ENCODE results near the gene NCBP2L.

The NCBP2L gene

DNA sequence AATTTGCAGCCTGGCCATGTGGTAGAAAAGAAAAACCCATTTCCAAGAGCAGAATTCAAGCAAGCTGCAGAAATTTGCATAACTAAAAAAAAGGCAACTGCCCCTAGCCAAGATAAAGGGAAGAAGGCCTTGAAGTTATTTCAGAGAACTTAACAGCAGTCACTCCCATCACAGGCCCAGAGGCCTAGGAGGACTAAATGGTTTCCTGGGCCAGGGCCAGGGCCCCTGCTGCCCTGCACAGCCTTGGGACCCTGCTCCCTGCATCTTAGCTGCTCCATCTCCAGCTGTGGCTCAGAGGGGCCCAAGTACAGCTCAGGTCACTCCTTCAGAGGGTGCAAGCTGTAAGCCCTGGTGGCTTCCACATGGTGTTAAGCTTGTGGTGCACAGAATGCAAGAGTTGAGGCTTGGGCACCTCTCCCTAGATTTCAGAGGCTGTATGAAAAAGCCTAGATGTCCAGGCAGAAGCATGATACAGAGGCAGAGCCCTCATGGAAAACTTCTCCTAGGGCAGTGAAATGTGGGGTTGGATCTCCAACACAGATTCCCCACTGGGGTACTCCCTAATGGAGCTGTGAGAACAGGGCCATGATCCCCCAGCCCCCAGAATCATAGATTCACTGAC, 41.5 kb downstream of the NCBP2L start:
- DNase-seq, result no peak

DNA sequence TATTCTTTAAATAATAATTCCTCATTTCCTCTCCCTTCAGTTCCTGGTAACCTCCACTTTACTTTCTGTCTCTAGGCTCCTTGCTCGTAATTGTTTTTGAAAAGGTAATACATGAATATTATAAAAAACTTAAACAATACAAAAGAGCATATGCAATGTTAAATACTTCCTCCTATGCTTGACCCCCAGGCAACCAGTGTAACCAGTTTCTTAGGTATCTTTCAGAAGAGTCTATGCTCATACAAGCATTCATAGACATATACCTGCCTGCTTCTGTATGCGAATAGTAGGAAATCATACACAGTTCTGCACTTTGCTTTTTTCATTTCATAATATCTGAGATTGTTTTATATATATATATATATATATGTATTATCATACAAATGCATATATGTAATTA, 45.5 kb downstream of the NCBP2L start:
- no peak for DNase-seq

DNA sequence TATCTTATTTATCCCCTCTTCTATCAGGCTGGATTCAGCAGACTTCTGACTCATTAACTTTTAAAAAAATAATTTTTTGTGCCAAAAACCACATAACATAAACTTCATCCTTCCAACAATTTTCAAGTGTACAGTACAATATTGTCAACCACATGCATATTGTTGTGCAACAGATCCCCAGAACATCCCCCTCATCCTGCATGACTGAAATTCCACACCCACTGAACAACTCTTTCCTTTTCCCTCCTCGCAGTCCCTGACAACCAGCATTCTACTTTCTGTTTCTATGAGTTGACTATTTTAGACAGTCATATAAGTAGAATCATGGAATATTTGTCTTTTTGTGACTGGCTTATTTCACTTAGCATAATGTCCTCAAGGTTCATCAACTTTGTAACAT, 45.9 kb downstream of the NCBP2L start:
- DNase-seq, result no peak

DNA sequence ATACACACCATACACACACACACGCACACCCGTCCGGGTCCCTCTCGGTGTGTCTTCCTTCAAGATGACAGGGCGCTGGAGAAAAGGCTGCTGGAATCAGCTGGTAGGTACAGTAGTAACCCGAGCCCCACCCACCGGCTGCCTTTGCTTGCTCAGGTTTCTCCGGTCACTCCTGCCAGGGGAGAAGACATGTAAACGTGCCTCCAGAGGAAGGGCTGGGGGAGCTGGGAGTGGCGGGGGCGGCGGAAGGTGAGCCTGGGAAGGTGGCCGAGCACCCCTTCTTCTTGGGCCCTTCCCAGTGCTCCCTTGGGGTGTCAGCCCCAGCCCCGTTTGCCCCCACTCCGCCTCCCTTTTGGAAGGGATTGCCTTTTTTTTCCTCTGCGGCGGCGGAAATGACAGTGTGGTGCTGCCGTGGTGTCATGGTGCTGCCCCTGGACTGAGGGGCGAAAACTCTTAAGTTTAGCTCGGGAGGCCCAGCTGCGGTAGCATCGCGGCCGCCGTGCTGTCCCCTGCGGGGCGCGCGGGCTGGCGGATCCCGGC, 48.2 kb downstream of the NCBP2L start, which contains the start of gene MID2:
TSS of gene MID2 (plus strand) at position 169 of the 540 bp plus-strand sequence. CDS start 561 bp downstream, outside the sequence.
- peak; percentile 20 for DNase-seq

DNA sequence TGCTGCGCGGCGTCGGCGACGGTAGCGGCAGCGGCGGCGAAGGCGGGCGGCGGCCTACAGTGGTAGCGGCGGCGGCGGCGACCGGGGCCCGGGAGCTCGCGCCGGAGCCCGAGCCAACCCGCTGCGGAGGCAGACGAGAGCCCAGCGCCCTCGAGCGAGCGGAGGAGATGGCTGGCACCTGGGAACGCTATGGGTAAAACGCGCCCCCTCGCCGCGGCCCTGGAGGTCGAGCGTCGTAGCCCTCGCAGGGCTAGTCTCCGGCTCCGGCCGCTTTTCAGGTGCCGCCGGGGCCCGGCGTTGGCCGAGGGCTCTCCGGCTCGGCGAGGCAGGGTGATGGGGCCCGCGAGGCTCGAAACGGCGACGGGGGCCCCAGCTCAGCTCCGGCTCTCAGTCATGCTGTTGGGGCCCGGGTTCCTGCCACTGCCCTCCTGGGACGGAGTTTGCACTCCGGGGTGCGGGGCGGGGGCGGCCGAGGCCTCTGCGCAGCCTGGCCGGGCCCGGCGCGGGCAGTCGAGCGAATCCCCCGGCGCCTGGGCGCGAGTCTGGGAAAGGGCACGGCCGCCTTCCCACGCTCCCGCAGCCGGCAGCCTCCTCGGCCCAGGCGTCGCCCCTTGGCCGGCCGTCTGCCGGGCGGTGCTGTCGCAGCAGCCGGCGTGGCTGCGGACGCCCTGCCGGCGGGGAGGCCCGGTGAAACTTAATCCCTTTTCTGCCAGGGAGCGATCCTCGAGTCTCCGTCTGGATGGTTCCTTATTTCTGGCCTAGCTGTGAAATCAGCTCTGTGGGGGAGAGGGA, 48.9 kb downstream of the NCBP2L start:
- peak; percentile 13 for DNase-seq

DNA sequence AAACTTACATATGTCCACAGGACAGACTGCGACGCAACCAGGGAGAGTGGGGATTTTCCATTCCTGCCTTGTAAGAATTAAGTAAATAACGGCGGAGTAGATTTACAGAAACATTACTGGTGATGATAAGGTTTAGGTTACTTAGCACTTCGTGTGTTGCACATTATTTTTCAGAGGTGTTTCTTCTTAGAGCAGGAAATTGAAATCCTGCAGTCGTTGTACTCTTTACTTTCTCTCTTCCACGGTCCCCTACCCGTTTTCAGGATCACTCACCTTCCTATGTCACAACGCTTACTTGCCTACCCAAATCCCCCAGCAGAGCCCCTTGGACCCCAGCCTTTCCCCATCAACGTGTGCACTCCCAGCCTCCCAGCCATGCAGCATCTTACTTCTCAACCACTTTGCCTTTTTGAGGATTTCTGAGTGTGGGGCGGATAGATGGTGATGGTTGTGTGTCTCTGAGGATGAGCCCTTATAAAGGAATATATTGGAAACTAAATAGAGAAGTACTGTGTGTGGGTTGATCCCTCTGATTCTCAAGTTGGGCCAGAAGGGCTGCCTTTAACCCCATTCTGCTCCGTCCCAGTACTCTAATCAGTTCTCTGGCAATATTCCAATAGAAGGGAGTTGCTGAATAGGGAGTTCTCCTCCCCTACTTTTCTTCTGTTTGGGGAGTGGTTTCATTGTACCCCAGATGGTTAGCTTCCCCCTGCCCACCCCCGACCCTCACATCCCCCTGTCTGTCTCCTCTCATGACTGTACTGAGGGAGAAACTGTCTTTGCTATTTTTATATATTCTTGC, 49.7 kb downstream of the NCBP2L start:
- no peak for DNase-seq

DNA sequence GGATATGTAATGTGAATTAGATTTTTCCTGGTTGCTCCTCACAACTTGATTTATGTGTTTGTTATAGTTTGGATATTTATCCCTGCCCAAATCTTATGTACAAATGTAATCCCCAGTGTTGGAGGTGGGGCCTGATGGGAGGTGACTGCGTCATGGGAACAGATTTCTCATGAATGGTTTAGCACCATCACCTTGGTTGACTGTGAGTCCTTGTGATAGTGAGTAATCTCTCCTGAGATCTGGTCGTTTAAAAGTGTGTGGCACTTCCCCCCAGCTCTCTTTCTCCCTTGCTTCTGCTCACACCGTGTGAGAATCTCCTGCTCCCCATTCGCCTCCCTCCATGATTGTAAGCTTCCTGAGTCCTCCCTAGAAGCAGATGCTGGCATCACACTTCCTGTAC, 50.3 kb downstream of the NCBP2L start:
- no peak for DNase-seq

DNA sequence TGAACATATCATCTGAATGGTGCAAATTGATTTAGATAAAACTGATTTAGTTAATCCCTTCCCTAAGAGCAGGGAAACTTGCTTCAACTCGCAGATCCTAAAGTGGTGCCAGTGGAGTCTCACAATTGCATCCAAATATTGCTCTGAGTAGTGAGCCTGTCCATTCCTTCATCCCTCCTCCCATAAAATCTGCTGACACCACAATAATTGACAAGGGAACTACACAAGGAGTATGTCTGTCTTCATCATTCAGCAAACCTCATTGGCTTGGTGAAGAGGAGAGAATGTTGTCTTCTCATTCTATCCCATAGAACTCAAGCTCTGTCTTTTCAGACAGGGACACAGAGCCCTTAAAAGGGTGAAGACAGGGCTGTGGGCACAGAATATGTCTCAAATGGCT, 52.3 kb downstream of the NCBP2L start:
- no peak for DNase-seq

DNA sequence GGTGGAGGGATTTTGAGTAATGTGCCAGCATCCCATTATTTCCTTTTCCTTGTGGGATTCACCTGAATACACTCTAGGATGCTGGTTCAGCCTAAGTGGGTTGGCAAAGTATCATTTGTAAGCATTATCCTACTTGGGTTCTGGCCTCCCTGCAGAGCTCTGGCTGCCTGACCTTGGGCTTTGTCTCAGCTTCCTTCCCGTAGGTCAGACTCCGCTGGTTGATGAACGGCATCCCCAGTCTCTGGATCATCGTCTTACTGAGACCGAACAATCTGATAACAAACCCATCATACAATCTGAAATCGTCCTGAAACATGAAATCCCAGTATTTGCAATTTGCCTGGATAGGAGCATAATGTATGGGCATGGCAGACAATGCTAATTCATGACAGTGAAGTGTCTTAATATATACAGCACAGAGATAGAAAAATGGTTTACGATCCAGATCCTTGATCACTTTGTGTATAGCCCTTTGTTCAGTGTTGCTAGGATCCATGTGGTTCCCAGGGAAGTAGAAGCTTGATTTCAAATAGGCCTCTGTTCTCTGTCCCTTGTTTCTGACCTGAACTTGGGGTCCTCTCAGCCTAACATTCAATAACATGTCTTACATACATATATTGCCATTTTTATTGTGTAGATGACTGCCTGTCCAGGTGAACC, 53.7 kb downstream of the NCBP2L start:
- no peak for DNase-seq

DNA sequence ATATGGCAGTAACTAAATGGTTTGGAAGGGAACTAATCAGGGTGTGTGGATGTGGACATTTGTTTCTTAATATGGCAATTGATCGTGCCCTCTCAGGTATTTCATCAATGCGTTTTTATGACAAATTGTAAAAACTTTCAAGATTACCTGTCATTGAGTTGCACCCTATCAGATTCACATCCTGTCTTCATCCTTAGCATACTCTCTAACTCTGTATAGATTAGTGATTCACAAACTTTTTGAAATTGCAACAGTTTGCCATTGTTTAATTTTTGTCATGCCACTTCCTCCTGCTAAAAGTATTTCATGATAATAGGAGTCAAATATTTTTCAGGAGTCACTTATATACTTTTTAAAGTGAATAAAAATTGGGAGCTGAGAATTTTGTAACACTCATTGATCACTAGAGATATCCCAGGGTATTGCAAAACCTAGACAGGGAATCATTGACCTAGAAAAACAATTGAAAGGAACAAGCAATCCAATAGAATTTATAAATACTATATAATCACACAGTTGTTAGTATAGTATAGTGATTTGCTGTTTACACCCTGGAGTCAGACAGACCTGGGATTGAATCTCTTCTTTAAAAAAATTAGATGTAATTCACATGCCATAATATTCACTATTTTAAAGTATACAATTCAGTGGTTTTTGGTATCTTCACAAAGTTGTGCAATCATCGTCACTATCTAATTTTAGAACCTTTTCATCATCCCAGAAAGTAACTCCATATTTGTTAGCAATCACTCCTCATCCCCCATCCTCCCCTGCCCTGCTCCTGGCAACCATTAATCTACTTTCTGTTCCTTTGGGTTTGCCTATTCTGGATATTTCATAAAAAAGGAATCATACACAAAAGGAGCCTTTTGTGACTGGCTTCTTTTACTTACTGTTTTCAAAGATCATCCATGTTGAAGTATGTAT, 57.0 kb downstream of the NCBP2L start:
- no peak for DNase-seq

DNA sequence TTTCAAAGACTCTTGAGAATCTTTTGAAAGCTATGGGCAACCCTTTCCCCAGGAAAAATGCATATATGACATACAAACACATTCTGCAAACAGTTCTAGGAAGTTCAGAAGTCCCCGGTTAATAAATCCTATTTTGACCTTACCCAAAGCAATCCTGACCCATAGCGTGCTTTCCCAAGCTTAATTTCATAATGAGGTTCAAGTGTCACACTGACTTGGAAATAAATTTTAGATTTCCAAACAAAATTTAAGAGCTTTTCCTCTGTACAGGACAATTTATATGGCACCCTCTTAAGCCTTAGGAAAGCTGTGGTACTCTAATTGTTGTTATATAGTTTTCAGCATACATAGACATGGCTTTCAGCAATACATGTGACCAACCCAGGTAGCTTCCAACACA, 59.4 kb downstream of the NCBP2L start:
- DNase-seq, result no peak

DNA sequence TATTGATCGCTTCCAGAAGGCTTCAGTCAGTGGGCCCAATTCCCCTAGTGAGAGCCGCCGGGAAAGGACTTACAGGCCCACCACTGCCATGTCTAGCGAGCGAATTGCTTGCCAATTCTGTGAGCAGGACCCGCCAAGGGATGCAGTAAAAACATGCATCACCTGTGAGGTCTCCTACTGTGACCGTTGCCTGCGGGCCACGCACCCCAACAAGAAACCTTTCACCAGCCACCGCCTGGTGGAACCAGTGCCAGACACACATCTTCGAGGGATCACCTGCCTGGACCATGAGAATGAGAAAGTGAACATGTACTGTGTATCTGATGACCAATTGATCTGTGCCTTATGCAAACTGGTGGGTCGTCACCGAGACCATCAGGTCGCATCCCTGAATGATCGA, 63.4 kb downstream of the NCBP2L start:
- no peak for DNase-seq

DNA sequence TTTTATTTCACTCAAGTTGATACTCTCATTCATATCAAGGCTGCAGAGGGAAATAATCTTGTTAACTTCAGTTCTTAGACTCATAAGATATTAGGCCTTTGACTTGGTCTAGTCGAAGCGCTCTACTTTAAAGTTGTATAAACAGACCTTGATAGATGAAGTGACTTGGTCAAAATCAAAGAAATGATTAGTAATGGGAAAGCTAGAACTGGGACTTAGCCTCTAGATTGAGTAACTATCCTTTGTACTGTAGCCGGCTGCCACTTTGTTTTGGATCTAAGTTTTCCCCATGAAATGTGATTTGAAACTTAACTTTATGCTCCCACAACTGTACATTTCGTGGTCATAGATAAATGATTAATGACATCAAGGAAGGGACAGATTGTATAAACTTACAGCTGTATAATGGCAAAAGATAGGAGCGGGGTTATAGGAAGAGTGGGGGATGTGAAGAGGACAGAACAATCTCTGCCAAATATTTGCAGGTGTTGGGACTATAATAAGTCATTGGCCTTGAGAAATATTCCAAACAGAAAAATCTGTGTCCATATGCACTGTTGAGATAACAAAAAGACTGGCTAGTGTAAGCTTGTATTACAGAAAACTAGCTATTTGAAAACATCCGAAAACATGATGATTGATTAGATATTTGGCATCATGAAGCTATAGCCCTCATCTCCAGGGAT, 65.3 kb downstream of the NCBP2L start:
- DNase-seq, result no peak

All from 8988T (cell line).